Gastrocnemius medialis (tissue), 4 donors: ENCODE results near the gene UBN1. TPM values are rescaled to one million over a fixed set of nuclear protein-coding genes. Genes with fewer than 3 reads are reported as not detected.
"Not testable (repeated sequence)": the region's sequence is repeated elsewhere in the genome, so short reads cannot be mapped to it uniquely, and the experiment has no call there.

ENCODE experiments used
- ATAC-seq, 2 donors: fragments of 150-250 bp; one replicate each; pipeline ENCODE4 v1.9.1; 2016
- DNase-seq, 2 donors: peaks; one replicate each; pipeline ENCODE4 v3.0.0-alpha.2; 2019
- H3K27ac ChIP-seq, 4 donors: fragments of 200-600 bp; sonication (generic); 1 replicate in 1 of 4; 2 replicates in 3 of 4; pipeline ENCODE4 v1.5.1; 2016 to 2018; ENCODE audit warnings: mild to moderate bottlenecking in 2 of 4, moderate library complexity in 1 of 4
- H3K27me3 ChIP-seq, 3 donors: fragments of 200-600 bp; sonication (generic) in 2 of 3; 1 replicate in 1 of 3; 2 replicates in 2 of 3; pipeline versions ENCODE4 v1.5.1 to v1.6.0; 2016 to 2019; ENCODE audit warnings: mild to moderate bottlenecking in 1 of 3, moderate library complexity in 1 of 3
- H3K36me3 ChIP-seq, 2 donors: fragments of 200-600 bp; sonication (generic) in 1 of 2; one replicate each; pipeline ENCODE4 v1.5.1; 2017 to 2018
- H3K4me1 ChIP-seq, 2 donors: fragments of 200-600 bp; sonication (generic) in 1 of 2; one replicate each; pipeline ENCODE4 v1.5.1; 2016 to 2017; ENCODE audit warnings: mild to moderate bottlenecking in 2 of 2
- H3K4me3 ChIP-seq, 4 donors: fragments of 200-600 bp; sonication (generic) in 3 of 4; 1 replicate in 1 of 4; 2 replicates in 3 of 4; pipeline ENCODE4 v1.5.1; 2016 to 2019; ENCODE audit warnings: mild to moderate bottlenecking in 2 of 4
- H3K9me3 ChIP-seq, 3 donors: fragments of 200-600 bp; sonication (generic) in 2 of 3; 1 replicate in 1 of 3; 2 replicates in 2 of 3; pipeline ENCODE4 v1.5.1; 2016 to 2019
- POLR2A ChIP-seq, 2 donors: fragments of 450-650 bp; IDR thresholded peaks; one replicate each; pipeline ENCODE4 v1.6.1; 2017; ENCODE audit warnings: antibody characterized with exemption in 2 of 2, mild to moderate bottlenecking in 2 of 2, moderate library complexity in 2 of 2
- in situ Hi-C, 4 donors: fragments of 200-750 bp; cut with MboI; loops; one replicate each; pipeline versions ENCODE4 v1.15.0 to v1.8.0; 2017; ENCODE audit warnings: low sequenced_read_pairs in 4 of 4
- intact Hi-C: fragments of 100-400 bp; cut with DNase I; formaldehyde crosslinking; loops from one replicate; pipeline ENCODE4 v1.15.1; 2023; ENCODE audit warnings: low total_unique reads
- total RNA-seq, 4 donors: library from RNA; depleted of rRNA; stranded (reverse); fragments of >200 nt; gene quantifications; one replicate each; pipeline versions ENCODE4 v1.1.0 to v1.2.3, GENCODE V29; 2016
- TF ChIP-seq, protein P1 (sequence below), 5 experiments: fragments of 450-650 bp in 3 of 5; fragments of 200-600 bp in 2 of 5; sonication (generic) in 2 of 5; IDR thresholded peaks in 4 of 5; conservative IDR thresholded peaks in 1 of 5; 1 replicate in 4 of 5; 2 replicates in 1 of 5; pipeline ENCODE4 v1.5.1; 2016 to 2019; ENCODE audit warnings: antibody characterized with exemption in 5 of 5, mild to moderate bottlenecking in 3 of 5, moderate library complexity in 3 of 5

Gene UBN1
- total RNA-seq, 4 donors from 2014 or later = 25.3 to 33.4 (median 28.2) TPM

DNA sequence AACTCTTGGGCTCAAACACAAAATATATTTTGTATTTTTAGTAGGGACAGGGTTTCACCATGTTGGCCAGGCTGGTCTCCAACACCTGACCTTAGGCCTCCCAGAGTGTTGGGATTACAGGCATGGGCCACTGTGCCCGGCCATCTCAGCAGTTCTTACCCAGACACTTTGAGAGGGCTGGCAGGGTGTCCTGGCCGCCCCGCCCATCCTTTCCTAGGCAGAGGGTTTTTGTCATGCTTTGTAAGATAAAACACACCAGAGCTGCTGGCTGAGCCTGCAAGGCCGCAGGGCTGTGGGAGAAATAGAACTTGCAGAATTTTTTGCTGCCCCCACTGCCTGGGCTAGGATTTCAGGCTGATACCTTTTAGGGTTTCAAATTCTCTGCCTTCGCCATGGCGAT, 80.9 kb downstream of the UBN1 start:
- intact Hi-C loops = no loop called here
- TF ChIP-seq POLR2A (IDR thresholded peaks at IDR 0.05) = no peak
- TF ChIP-seq, protein P1, sequence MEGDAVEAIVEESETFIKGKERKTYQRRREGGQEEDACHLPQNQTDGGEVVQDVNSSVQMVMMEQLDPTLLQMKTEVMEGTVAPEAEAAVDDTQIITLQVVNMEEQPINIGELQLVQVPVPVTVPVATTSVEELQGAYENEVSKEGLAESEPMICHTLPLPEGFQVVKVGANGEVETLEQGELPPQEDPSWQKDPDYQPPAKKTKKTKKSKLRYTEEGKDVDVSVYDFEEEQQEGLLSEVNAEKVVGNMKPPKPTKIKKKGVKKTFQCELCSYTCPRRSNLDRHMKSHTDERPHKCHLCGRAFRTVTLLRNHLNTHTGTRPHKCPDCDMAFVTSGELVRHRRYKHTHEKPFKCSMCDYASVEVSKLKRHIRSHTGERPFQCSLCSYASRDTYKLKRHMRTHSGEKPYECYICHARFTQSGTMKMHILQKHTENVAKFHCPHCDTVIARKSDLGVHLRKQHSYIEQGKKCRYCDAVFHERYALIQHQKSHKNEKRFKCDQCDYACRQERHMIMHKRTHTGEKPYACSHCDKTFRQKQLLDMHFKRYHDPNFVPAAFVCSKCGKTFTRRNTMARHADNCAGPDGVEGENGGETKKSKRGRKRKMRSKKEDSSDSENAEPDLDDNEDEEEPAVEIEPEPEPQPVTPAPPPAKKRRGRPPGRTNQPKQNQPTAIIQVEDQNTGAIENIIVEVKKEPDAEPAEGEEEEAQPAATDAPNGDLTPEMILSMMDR (IDR thresholded peaks at IDR 0.05 in 4 of 5, conservative IDR thresholded peaks at IDR 0.05 in 1 of 5) = no peak
- Histone ChIP-seq H3K9me3 (peaks cover 0 to 7% (median 4%) of the 10 kb centered on the region in 3 donors), H3K4me1 (no peaks in the 10 kb centered on the region), H3K36me3 (peaks cover 0 to 8% of the 10 kb centered on the region in 2 donors), H3K27ac (no peak overlapping the region), H3K4me3 (no peak overlapping the region), H3K27me3 (no peaks in the 10 kb centered on the region)
- in situ Hi-C loops = no loop called here
- DNase-seq (no peak), ATAC-seq (no peak)

DNA sequence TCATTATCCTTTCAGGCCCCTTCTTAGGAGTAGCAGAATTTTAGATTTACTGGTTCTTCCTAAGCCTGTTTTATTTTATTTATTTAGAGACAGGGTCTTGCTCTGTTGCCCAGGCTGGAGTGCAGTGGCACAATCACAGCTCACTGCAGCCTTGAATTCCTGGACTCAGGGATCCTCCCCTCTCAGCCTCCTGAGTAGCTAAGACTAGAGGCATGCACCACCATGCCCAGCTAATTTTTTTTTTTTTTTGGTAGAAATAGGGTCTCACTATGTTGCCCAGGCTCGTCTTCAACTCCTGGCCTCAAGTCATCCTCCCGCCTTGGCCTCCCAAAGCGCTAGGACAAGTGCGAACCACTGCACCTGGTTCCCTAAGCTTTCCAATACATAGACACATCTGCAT, 82.3 kb downstream of the UBN1 start:
- intact Hi-C loops, H3K9me3 ChIP-seq, H3K4me3 ChIP-seq, ATAC-seq, H3K27ac ChIP-seq, H3K27me3 ChIP-seq, H3K36me3 ChIP-seq, DNase-seq, H3K4me1 ChIP-seq, in situ Hi-C loops: not testable (repeated sequence)

DNA sequence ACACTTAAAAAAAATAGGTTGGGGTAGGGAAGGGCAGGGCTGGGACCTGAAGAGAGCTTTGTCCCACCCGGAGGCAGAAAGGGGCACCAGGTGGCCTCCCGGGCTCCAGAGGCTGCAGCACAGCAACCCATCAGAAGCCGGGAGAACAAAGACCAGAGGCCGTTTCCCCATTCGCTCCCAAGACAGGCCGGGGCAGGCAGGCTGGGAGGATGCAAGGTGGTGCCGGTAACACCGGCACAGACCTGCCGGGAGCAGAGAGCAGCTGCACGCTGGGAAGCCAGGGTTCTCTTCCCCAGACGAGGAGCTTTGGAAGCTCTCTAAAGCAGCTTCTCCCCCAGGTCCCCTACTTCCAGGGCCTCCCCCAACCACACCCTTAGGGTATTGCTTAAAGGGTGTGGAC, 84.1 kb downstream of the UBN1 start:
- in situ Hi-C loops = no loop called here
- no peak overlapping the region for H3K27ac ChIP-seq
- intact Hi-C loops = no loop called here

More for the DNA sequence above, 84.1 kb downstream of the UBN1 start:
- Histone ChIP-seq H3K36me3 (peaks cover 0 to 8% of the 10 kb centered on the region in 2 donors), H3K4me3 (no peak overlapping the region), H3K4me1 (peaks cover 12% of the 10 kb centered on the region in 2 donors), H3K9me3 (peaks cover 0 to 7% (median 4%) of the 10 kb centered on the region in 3 donors), H3K27me3 (peaks cover 0 to 7% (median 6%) of the 10 kb centered on the region in 3 donors)
- ATAC-seq (no peak), DNase-seq (no peak)
- TF ChIP-seq POLR2A (IDR thresholded peaks at IDR 0.05) = no peak
- TF ChIP-seq, protein P1 (IDR thresholded peaks at IDR 0.05 in 4 of 5, conservative IDR thresholded peaks at IDR 0.05 in 1 of 5) = no peak

Other genes with a start within 250 kb of the UBN1 start
- 10 to 100 TPM; 13.5 to 19.0 (median 15.4) TPM for gene UBALD1, start 232.6 kb upstream of the UBN1 start, total RNA-seq
- gene MGRN1, start 222.7 kb upstream of the UBN1 start, total RNA-seq = 10 to 100 TPM; 33.8 to 62.9 (median 55.0) TPM
- 10 to 100 TPM in 1 of 4 donors, 1 to 10 TPM in 3; 7.4 to 10.2 (median 8.8) TPM for gene NUDT16L1, start 153.9 kb upstream of the UBN1 start, total RNA-seq
- gene ANKS3, start 113.2 kb upstream of the UBN1 start, total RNA-seq = 10 to 100 TPM in 1 of 4 donors, 1 to 10 TPM in 3; 6.7 to 16.6 (median 9.0) TPM
- gene DNAAF8, start 112.9 kb upstream of the UBN1 start, total RNA-seq = 1 to 10 TPM in 2 of 4 donors, under 1 TPM in 2; 0.44 to 1.2 (median 0.91) TPM
- gene ZNF500, start 80.3 kb upstream of the UBN1 start, total RNA-seq = 1 to 10 TPM; 6.3 to 7.3 (median 6.9) TPM
- gene SEPTIN12, start 59.1 kb upstream of the UBN1 start, total RNA-seq = not detected
- not detected for gene SMIM22, start 52.1 kb upstream of the UBN1 start, total RNA-seq
- 10 to 100 TPM; 11.6 to 31.1 (median 26.0) TPM for gene ROGDI, start 44.8 kb upstream of the UBN1 start, total RNA-seq
- 10 to 100 TPM; 39.4 to 56.7 (median 53.0) TPM for gene GLYR1, start 193 bp upstream of the UBN1 start, total RNA-seq
- gene PPL, start 89.7 kb downstream of the UBN1 start, total RNA-seq = 10 to 100 TPM; 12.8 to 23.1 (median 18.3) TPM
- gene SEC14L5, start 110.8 kb downstream of the UBN1 start, total RNA-seq = 1 to 10 TPM in 3 of 4 donors, under 1 TPM in 1; 0.85 to 5.8 (median 1.5) TPM
- gene NAGPA, start 186.5 kb downstream of the UBN1 start, total RNA-seq = 10 to 100 TPM; 15.1 to 27.5 (median 27.4) TPM
- gene C16orf89, start 218.5 kb downstream of the UBN1 start, total RNA-seq = not detected
- 10 to 100 TPM in 2 of 4 donors, 1 to 10 TPM in 2; 4.8 to 17.1 (median 9.7) TPM for gene ALG1, start 224.4 kb downstream of the UBN1 start, total RNA-seq